ENCODE data around the gene ADD1.

GRCh38 chr4:2843263-2843940, at the start of gene ADD1:
- TF ChIP-seq CTCF (IDR thresholded peaks at IDR 0.05), result no peak
- peak; percentile 82 for TF ChIP-seq POLR2A (IDR thresholded peaks at IDR 0.05)

Measured in right lobe of liver (tissue), 4 donors.